Myometrial cell (primary cell): ENCODE measurements around the gene DLEC1. TPM values are rescaled to one million over a fixed set of nuclear protein-coding genes. Genes with fewer than 3 reads are reported as not detected.

Experiments
- total RNA-seq: library from RNA; depleted of rRNA; stranded (reverse); fragments of >200 nt; gene quantifications from 2 replicates; pipeline ENCODE4 v1.2.3, GENCODE V29; 2015

The DLEC1 gene, protein sequence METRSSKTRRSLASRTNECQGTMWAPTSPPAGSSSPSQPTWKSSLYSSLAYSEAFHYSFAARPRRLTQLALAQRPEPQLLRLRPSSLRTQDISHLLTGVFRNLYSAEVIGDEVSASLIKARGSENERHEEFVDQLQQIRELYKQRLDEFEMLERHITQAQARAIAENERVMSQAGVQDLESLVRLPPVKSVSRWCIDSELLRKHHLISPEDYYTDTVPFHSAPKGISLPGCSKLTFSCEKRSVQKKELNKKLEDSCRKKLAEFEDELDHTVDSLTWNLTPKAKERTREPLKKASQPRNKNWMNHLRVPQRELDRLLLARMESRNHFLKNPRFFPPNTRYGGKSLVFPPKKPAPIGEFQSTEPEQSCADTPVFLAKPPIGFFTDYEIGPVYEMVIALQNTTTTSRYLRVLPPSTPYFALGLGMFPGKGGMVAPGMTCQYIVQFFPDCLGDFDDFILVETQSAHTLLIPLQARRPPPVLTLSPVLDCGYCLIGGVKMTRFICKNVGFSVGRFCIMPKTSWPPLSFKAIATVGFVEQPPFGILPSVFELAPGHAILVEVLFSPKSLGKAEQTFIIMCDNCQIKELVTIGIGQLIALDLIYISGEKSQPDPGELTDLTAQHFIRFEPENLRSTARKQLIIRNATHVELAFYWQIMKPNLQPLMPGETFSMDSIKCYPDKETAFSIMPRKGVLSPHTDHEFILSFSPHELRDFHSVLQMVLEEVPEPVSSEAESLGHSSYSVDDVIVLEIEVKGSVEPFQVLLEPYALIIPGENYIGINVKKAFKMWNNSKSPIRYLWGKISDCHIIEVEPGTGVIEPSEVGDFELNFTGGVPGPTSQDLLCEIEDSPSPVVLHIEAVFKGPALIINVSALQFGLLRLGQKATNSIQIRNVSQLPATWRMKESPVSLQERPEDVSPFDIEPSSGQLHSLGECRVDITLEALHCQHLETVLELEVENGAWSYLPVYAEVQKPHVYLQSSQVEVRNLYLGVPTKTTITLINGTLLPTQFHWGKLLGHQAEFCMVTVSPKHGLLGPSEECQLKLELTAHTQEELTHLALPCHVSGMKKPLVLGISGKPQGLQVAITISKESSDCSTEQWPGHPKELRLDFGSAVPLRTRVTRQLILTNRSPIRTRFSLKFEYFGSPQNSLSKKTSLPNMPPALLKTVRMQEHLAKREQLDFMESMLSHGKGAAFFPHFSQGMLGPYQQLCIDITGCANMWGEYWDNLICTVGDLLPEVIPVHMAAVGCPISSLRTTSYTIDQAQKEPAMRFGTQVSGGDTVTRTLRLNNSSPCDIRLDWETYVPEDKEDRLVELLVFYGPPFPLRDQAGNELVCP (N-terminal part only)
- 0.18 TPM in 1 of 2 replicates, not detected in the other for total RNA-seq

DNA sequence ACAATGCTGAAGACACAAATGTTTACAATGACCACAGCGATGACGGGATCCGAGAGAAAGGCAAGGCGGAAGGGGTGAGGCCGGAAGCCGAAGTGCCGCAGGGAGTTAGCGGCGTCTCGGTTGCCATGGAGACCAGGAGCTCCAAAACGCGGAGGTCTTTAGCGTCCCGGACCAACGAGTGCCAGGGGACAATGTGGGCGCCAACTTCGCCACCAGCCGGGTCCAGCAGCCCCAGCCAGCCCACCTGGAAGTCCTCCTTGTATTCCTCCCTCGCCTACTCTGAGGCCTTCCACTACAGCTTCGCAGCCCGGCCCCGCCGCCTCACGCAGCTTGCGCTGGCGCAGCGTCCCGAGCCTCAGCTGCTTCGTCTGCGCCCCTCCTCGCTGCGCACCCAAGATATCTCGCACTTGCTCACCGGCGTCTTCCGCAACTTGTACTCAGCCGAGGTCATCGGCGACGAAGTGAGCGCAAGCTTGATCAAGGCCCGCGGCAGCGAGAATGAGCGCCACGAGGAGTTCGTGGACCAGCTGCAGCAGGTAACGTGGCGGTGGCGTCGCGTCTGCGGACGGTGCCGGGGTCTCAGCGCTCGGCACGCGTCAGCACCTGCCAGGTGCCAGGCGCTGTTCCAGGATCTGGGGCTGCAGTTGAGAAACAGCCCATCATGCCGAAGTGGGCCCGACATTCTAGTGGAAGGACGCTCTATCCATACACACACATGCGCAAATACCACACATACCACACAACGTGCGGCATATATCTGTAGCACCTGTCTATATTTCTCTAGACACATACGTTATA is at the start of gene DLEC1:
DLEC1 (plus strand) TSS at position 108 of the 798 bp plus-strand sequence; CDS start at position 126, 18 bp downstream.

DNA sequence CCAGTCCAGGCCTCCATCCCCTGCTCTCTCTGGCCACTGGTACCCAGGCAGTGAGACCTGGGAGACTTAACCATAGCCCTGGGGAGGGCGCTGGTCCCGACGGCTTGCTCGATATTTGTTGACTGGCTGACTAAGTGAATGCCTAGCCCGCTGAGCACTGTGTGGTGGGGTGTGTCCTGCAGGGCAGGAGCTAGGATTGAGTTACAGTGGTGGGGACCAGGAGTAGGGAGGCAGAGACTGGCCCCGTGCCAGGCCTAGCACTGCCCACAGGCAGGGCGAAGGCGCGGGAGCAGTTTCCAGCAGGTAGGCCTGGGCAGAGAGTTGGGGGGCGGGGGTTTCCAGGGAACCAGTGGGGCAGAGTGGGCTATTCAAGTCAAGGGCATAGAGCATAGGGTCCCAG is 48.5 kb upstream of the DLEC1 start, which contains the start of gene VILL:
VILL (plus strand) TSS at position 260 of the 400 bp plus-strand sequence. CDS start 2,887 bp downstream, outside the sequence.

DNA sequence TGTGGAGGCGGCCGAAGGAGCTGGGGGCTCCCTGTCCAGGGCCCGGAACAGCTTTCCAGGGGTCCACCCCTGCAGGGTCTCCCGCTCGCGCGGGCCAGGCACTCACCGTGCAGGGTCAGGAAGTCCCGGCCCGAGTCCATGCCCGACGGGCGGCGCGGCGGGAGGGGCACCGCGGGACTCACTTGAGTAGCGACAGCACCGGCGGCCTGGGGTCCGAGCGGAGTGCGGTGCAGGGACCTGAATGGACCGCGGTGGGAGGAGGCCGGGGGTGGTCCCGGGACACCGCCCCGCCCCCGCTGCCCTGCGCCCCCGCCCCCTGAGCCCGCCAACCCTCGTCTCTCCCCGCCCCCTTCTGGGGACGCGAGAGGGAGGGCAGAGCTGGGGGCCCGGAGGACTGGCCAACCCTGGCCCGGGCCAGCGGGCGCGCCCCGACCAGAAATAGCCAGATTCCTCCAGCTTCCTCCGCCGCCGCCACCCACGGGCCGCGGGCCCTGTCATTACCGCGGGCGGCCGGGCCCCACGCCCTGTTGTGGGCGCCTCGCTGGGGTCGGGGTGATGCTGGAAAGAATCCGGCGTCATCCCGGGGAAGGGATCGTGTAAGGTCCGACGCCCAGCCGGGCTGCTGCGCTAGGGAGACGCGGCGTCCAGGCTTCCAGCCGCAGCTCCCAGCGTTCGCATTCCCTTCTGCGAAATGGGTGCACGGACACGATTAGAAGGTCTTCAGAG is 9.4 kb upstream of the DLEC1 start, which contains the start of gene PLCD1:
PLCD1 (minus strand) TSS at position 243 of the 726 bp plus-strand sequence; CDS start at position 140, 103 bp downstream.

DNA sequence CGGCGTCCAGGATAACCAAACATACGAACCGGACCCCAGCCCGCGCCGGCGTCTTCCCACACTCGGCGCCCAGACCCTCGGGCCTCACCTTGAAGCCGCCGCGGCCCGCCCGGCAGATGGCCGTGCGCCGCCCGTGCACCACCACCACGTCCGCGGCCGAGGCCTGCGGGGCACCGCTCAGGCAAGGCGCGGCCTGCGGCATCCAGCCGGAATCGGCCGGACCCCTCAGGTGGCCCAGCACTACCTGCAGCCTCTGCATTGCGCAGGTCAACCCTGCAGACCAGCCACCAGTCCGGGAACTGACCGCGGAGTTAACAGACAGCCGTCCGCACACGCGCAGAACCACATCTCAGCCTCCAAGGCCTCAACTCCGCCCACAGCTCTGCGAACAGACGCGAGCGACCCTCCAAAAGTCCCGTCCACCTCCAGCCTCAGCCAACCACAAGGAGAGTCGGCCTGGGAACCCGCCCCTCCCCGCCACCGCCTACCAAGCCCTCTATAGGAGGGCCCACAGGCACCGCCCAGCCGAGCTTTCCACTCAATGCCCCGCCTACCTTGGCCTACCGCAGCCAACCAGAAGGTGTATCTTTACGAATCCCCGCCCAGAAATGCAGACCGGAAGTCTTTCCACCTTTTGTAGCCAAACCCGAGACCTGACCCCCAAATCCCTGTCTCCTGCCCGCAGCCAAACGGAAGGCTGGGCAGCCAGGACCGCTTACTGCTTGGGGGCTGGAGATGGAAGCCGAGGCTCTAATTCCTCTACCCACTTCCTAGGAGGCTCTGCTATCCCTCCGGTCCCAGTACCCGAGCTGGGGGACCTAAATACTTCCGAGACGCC is 98.0 kb downstream of the DLEC1 start, which contains the start of gene ACAA1:
ACAA1 (minus strand) TSS at position 351 of the 838 bp plus-strand sequence; CDS start at position 259, 92 bp downstream.

DNA sequence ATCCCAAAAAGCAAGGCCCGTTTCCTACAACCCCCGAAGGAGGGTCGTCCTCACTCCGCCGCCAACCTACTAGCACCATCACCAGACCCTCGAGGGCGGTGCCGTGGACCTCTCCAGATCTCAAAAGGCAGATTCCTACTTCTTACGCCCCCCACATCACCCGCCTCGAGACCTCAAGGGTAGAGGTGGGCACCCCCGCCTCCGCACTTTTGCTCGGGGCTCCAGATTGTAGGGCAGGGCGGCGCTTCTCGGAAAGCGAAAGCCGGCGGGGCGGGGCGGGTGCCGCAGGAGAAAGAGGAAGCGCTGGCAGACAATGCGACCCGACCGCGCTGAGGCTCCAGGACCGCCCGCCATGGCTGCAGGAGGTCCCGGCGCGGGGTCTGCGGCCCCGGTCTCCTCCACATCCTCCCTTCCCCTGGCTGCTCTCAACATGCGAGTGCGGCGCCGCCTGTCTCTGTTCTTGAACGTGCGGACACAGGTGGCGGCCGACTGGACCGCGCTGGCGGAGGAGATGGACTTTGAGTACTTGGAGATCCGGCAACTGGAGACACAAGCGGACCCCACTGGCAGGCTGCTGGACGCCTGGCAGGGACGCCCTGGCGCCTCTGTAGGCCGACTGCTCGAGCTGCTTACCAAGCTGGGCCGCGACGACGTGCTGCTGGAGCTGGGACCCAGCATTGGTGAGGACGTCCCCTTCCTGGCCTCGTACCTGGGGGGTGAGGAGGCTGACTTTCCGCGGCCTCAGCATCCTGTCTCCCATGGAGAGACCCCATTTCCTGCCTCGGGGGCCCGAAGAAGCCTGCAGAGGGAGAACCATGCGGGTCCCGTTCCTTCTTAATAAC is 99.6 kb downstream of the DLEC1 start, which contains the start of gene MYD88:
MYD88 (plus strand) TSS at position 313 of the 842 bp plus-strand sequence; CDS start at position 353, 40 bp downstream.

DNA sequence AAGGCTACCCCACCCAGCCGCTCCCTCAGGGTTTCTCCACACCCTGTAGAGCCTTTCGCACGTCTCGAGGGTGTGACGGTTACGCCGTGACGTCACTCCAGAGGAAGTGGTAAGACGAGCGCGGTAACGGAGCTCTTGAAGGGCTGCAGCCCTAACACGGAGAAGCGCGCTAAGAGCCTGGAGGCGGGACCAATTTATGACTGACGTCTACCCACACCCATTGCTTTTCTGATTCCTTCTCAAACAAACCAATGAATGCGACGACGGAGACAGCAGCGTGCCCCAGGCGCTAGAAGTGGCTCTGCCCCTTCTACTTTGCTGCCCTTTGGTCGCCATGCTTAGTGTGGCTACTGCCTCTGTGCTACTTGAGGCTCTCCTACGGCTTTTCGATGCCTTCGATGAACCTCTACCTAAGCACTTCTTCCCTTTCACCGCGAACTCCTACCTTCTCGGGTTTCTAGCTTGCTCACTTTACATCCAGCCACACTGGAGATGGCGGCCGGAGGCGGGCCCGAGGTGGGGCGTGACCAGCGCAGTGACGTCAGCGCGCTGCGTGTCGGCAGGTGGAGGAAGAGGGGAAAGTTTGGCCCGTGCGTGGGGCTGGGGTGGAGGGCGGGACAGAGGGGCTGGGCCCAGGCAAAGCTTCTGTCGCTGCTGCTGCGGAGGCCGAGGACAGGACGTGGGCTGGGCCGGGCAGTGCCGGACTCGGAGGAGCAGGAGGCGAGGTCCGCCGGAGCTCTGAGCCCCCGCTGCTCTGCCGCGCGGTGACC is 126.1 kb downstream of the DLEC1 start, which contains the start of gene OXSR1:
OXSR1 (plus strand) TSS at position 586 of the 770 bp plus-strand sequence. CDS start 340 bp downstream, outside the sequence.

Other genes starting within 250 kb of the DLEC1 start
- 21.9 and 35.8 TPM in 2 replicates for gene CTDSPL, start 177.3 kb upstream of the DLEC1 start, total RNA-seq
- 2.5 and 2.6 TPM in 2 replicates for gene VILL, start 48.4 kb upstream of the DLEC1 start, total RNA-seq
- gene PLCD1, start 9.6 kb upstream of the DLEC1 start, total RNA-seq: 21.6 and 22.9 TPM in 2 replicates
- gene ACAA1, start 97.9 kb downstream of the DLEC1 start, total RNA-seq: 35.8 and 51.6 TPM in 2 replicates
- gene MYD88, start 99.5 kb downstream of the DLEC1 start, total RNA-seq: 25.9 and 27.8 TPM in 2 replicates
- 29.7 and 30.5 TPM in 2 replicates for gene OXSR1, start 126.3 kb downstream of the DLEC1 start, total RNA-seq
- gene SLC22A13, start 226.6 kb downstream of the DLEC1 start, total RNA-seq: not detected in 2 replicates
- not detected in 2 replicates for gene SLC22A14, start 243.1 kb downstream of the DLEC1 start, total RNA-seq